ENCODE data around the gene BAZ2B. TPM values are rescaled to one million over a fixed set of nuclear protein-coding genes. Genes with fewer than 3 reads are reported as not detected.
A peak's percentile ranks its signal among the peaks of the same experiment; 100 is the strongest.

BAZ2B gene
- total RNA-seq, 1 donor from 2014 or later, result 69.8 TPM

- Histone ChIP-seq H3K4me2 (ENCODE audit: low read length) (peak overlapping the region; percentile 65), H3K27ac (ENCODE audit: low read depth, low read length) (peak overlapping the region; percentile 89), H4K20me1 (ENCODE audit: insufficient read depth, low read length) (no peaks in the 10 kb centered on the region), H3K36me3 (ENCODE audit: insufficient read depth, low read length) (no peaks in the 10 kb centered on the region), H3K4me1 (ENCODE audit: insufficient read depth, low read length) (peaks cover 4% of the 10 kb centered on the region), H3K4me3 (ENCODE audit: insufficient read depth, low read depth, low read length) (no peak overlapping the region), H3K27me3 (ENCODE audit: insufficient read depth, low read length) (no peaks in the 10 kb centered on the region), H3K79me2 (ENCODE audit: insufficient read depth, low read length) (no peaks in the 10 kb centered on the region), H3K9me3 (ENCODE audit: insufficient read depth, low read depth, low read length) (no peaks in the 10 kb centered on the region), H3K9ac (ENCODE audit: low read length) (peak overlapping the region; percentile 67), H2AFZ (ENCODE audit: low read depth, low read length) (no peak overlapping the region)
- H3K36me3 Mint-ChIP-seq (ENCODE audit: low read depth, unreplicated experiment), result no peaks in the 10 kb centered on the region
- peak; percentile 64 for FAIRE-seq
- no peaks in the 10 kb centered on the region for H3K27me3 Mint-ChIP-seq (ENCODE audit: low read depth, unreplicated experiment)
- peak overlapping the region; percentile 93 for H3K27ac Mint-ChIP-seq (ENCODE audit: unreplicated experiment)
- no peak overlapping the region for H3K4me3 Mint-ChIP-seq (ENCODE audit: unreplicated experiment)
- H3K4me1 Mint-ChIP-seq (ENCODE audit: low read depth, unreplicated experiment), result peaks cover 45% of the 10 kb centered on the region
- DNase-seq (ENCODE audit: low read depth), result peak; percentile 99
- H3K9me3 Mint-ChIP-seq (ENCODE audit: unreplicated experiment), result no peaks in the 10 kb centered on the region
- no peak for TF ChIP-seq EZH2 (IDR thresholded peaks at IDR 0.05; ENCODE audit: insufficient read depth, low read length)
These were observed 21.7 kb upstream of the BAZ2B start for GRCh38 chr2:159637988-159638501.

- FAIRE-seq (no peak), DNase-seq (ENCODE audit: low read depth) (no peak)
- Histone ChIP-seq H3K36me3 (ENCODE audit: insufficient read depth, low read length) (no peaks in the 10 kb centered on the region), H3K9ac (ENCODE audit: low read length) (no peak overlapping the region), H3K4me2 (ENCODE audit: low read length) (peak overlapping the region; percentile 65), H3K27me3 (ENCODE audit: insufficient read depth, low read length) (no peaks in the 10 kb centered on the region), H3K79me2 (ENCODE audit: insufficient read depth, low read length) (no peaks in the 10 kb centered on the region), H4K20me1 (ENCODE audit: insufficient read depth, low read length) (no peaks in the 10 kb centered on the region), H3K4me3 (ENCODE audit: insufficient read depth, low read depth, low read length) (no peak overlapping the region), H2AFZ (ENCODE audit: low read depth, low read length) (no peak overlapping the region), H3K27ac (ENCODE audit: low read depth, low read length) (peak overlapping the region; percentile 89), H3K9me3 (ENCODE audit: insufficient read depth, low read depth, low read length) (no peaks in the 10 kb centered on the region), H3K4me1 (ENCODE audit: insufficient read depth, low read length) (peaks cover 4% of the 10 kb centered on the region)
- Mint-ChIP-seq H3K27ac (ENCODE audit: unreplicated experiment) (peak overlapping the region; percentile 93), H3K36me3 (ENCODE audit: low read depth, unreplicated experiment) (no peaks in the 10 kb centered on the region), H3K4me3 (ENCODE audit: unreplicated experiment) (no peak overlapping the region), H3K27me3 (ENCODE audit: low read depth, unreplicated experiment) (no peaks in the 10 kb centered on the region), H3K4me1 (ENCODE audit: low read depth, unreplicated experiment) (peaks cover 45% of the 10 kb centered on the region), H3K9me3 (ENCODE audit: unreplicated experiment) (no peaks in the 10 kb centered on the region)
- TF ChIP-seq EZH2 (IDR thresholded peaks at IDR 0.05; ENCODE audit: insufficient read depth, low read length) (no peak), CTCF (IDR thresholded peaks at IDR 0.05; ENCODE audit: insufficient read depth, low read depth, low read length) (no peak)
These were observed 20.9 kb upstream of the BAZ2B start for GRCh38 chr2:159637240-159637639.

GRCh38 chr2:159635006-159635789 is 18.9 kb upstream of the BAZ2B start:
- H3K27ac ChIP-seq (ENCODE audit: low read depth, low read length), result peak overlapping the region; percentile 42
- TF ChIP-seq CTCF (IDR thresholded peaks at IDR 0.05; ENCODE audit: insufficient read depth, low read depth, low read length) (no peak), EZH2 (IDR thresholded peaks at IDR 0.05; ENCODE audit: insufficient read depth, low read length) (no peak)

More at GRCh38 chr2:159635006-159635789, 18.9 kb upstream of the BAZ2B start:
- no peaks in the 10 kb centered on the region for H3K27me3 Mint-ChIP-seq (ENCODE audit: low read depth, unreplicated experiment)
- Histone ChIP-seq H3K36me3 (ENCODE audit: insufficient read depth, low read length) (no peaks in the 10 kb centered on the region), H3K4me2 (ENCODE audit: low read length) (peak overlapping the region; percentile 7), H3K79me2 (ENCODE audit: insufficient read depth, low read length) (no peaks in the 10 kb centered on the region), H3K4me1 (ENCODE audit: insufficient read depth, low read length) (peaks cover 4% of the 10 kb centered on the region), H3K9me3 (ENCODE audit: insufficient read depth, low read depth, low read length) (no peaks in the 10 kb centered on the region), H3K9ac (ENCODE audit: low read length) (peak overlapping the region; percentile 15), H3K4me3 (ENCODE audit: insufficient read depth, low read depth, low read length) (no peak overlapping the region), H2AFZ (ENCODE audit: low read depth, low read length) (no peak overlapping the region), H3K27me3 (ENCODE audit: insufficient read depth, low read length) (no peaks in the 10 kb centered on the region), H4K20me1 (ENCODE audit: insufficient read depth, low read length) (no peaks in the 10 kb centered on the region)
- H3K9me3 Mint-ChIP-seq (ENCODE audit: unreplicated experiment), result no peaks in the 10 kb centered on the region
- DNase-seq (ENCODE audit: low read depth) (peak; percentile 85), FAIRE-seq (no peak)
- peak overlapping the region; percentile 85 for H3K27ac Mint-ChIP-seq (ENCODE audit: unreplicated experiment)
- peak overlapping the region; percentile 7 for H3K4me3 Mint-ChIP-seq (ENCODE audit: unreplicated experiment)
- peaks cover 42% of the 10 kb centered on the region for H3K4me1 Mint-ChIP-seq (ENCODE audit: low read depth, unreplicated experiment)
- no peaks in the 10 kb centered on the region for H3K36me3 Mint-ChIP-seq (ENCODE audit: low read depth, unreplicated experiment)

Data from astrocyte (in vitro differentiated cells and primary cell).